HG03280 (cell line): ENCODE measurements around the gene RCCD1.

ENCODE experiments used
- ATAC-seq: cut with Tn5 transposase; IDR thresholded peaks from one replicate; pipeline ENCODE4 v1.9.1; 2021; ENCODE audit warnings: mild to moderate bottlenecking, moderate library complexity; ENCODE audit not compliant: unreplicated experiment

RCCD1 gene

DNA sequence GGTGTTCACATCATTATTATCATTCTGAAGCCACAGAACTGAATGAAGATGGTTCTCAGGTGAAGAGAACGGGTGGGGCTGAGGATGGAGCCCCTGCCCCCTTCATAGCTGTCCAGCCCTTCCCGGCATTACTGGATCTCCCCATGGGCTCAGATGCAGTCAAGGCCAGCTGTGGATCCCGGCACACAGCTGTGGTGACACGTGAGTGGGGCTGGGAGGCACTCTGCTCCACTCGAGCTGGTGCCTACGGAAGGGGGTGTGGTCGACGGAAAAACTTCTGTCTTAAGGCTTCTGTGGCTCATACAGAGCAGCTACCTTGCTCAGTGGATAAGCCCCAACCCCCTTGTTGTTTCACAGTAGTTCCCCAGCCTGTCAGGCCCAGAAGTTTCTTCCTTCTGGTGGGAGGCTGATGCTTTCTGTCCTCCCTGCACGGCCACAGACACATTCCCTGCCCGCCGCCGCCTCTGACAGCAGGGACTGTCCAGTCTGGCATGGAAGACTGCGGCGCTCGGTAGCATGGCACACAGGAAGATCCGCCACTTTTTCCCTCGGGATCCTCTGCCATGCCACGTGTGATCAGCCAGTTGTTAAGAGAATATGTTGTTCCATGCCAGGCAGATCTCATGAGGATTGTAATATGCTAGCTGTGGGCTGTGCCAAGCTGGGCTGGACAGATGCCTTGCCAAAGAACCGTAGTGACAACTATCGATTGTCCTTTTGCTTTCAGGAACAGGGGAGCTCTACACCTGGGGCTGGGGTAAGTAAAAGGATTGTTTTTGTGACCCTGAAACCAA, 5.8 kb downstream of the RCCD1 start:
- ATAC-seq = no peak

DNA sequence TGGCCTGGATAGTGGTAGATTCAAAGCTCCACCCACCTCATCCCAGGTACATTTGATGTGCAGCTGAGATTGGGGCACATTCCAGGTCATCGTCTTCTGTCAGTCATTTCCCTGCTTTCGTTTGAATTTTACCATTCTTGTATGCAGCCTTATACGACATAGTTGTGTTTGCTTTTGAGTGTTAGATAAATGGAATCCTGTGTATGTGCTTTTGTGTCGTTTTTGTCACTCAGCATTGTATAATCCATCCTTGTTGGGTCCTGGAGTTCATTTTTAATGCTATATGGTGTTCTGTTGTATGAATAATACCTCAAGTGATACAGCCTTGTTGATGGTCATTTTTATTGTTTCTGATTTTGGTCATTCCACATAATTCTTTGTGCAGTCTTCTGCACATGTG, 7.3 kb downstream of the RCCD1 start:
- no peak for ATAC-seq

DNA sequence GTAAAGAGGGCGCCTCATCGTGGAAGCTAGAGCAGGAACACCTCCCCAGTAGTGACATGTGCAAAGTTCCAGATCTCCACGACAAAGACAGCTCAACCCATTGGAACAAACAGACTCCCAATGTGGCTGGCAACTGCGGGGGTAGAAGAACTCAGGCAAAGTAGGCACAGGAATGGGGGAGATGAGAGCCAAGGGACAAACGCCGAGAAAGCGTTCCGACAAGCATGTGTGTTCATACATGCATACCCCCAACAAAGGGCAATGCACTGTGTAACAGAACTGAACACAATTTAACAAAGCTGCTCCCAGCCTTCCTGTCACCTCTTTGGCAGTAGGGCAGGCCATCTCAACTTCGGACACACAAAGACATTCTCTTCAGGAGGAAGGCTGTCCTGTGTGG, 11.6 kb downstream of the RCCD1 start:
- no peak for ATAC-seq

GRCh38 chr15:90967206-90967605, 12.5 kb downstream of the RCCD1 start:
- ATAC-seq = no peak

DNA sequence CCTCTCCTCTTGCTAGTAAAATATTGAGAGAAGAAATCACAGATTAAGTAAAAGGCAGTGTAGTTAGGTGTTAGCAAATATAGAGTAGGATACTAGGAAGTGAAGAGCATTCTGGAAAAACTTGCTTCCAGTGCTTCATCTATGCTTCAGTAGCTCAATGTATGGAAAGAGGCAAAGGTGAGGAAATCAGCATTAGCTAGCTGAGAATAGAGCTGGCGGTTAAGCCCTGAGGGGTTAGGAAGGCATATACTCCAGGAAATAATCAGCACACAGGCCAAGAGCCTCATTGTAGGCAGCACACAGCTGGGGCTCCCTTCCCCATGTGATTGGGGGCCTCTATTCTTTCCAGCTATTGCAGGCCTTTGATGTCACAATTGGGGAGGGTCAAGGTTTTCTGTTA, 13.8 kb downstream of the RCCD1 start:
- ATAC-seq = no peak

DNA sequence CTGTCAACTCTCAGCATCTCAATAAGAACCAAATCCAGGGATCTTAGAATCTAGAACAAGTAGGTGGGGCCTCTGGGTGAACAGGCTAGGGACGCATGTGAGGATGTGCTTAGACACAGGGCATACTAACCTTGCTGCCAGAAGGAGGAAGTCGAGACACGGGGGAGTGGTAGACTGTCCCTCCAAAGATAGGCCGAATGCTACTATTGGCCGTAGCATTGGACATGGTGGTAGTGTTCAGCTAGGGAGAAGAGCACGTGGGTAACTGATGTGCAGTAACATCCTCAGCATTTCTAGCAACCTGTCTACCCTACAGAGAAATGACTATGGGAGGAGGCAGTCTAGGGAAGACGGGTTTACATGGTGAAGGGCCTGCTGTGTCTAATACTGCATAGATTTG, 15.6 kb downstream of the RCCD1 start:
- no peak for ATAC-seq

GRCh38 chr15:90972133-90972532, 17.4 kb downstream of the RCCD1 start:
- no peak for ATAC-seq

DNA sequence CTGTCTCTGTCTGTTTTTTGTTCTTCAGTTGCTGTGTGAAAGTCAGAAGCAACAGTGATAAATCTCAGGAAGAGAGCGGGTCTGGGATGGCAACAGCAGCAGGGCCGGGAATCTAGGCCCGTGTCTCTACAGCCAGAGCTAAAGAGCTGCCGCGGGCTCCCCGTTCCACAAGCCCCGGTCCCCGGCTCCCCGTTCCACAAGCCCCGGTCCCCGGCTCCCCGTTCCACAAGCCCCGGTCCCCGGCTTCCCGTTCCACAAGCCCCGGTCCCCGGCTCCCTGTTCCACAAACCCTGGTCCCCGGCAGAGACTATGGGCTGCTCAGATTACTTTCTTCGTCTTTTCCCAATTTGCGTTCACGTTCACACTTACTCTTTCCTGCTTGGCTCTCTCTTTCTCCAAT, 19.5 kb downstream of the RCCD1 start:
- no peak for ATAC-seq

DNA sequence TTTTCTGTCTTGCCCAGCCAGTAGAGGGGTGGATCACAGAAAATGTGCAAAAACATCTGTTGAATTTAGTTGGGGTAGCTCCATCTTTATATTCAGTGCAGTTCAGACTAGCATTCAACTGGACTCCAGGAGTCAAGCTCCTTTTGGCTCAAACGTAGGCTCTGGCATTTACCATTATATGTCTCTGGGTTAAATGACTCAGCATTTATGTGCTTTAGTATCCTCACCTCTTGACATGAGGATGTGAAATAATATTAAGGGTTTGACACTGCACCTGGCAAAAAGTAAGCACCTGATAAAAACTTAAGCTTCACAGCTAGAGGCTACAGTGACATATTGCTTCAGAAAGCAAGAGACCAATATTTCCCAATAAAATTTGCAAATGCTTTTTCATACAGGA, 24.9 kb downstream of the RCCD1 start:
- ATAC-seq = no peak

- ATAC-seq = peak; percentile 68
These were observed 27.0 kb downstream of the RCCD1 start for GRCh38 chr15:90981681-90982080.

DNA sequence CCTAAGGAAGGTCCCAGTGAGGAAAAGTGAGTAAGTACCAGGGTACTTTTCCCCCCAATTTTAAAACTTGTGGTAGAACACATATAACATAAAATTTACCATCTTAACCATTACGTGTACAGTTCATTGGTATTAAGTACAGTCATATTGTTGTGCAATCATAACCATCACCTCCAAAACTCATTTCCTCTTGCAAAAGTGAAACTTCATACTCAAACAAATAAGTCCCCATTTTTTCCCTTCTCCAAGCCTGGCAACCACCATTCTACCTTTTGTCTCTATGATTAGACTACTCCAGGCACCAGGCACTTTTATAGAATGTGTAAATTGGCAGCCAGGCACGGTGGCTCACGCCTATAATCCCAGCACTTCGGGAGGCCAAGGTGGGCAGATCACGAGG, 27.5 kb downstream of the RCCD1 start:
- peak; percentile 35 for ATAC-seq

- peak; percentile 55 for ATAC-seq
These were observed 32.3 kb downstream of the RCCD1 start for GRCh38 chr15:90986790-90987507.

GRCh38 chr15:90987561-90988141, 33.0 kb downstream of the RCCD1 start:
- ATAC-seq = no peak

GRCh38 chr15:90988296-90988695, 33.6 kb downstream of the RCCD1 start:
- no peak for ATAC-seq

- no peak for ATAC-seq
These were observed 34.5 kb downstream of the RCCD1 start for GRCh38 chr15:90989040-90989768.

DNA sequence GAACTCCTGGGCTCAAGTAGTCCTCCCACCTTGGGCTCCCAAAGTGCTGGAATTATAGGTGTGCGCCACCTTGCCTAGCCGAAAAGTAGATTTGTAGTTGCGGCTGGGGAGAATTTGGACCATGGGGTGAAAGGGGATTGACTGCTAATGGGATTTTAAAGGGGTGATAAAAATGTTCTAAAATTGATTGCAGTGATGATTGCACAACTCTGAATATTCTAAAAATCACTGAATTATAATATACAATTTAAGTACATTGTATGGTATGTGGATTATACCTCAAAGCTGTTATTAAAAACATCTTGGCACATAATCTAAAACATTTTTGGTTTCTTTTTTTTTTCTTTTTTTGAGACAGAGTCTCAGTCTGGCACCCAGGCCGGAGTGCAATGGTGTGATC, 35.8 kb downstream of the RCCD1 start:
- no peak for ATAC-seq

- no peak for ATAC-seq
These were observed 37.1 kb downstream of the RCCD1 start for GRCh38 chr15:90991587-90992285.

DNA sequence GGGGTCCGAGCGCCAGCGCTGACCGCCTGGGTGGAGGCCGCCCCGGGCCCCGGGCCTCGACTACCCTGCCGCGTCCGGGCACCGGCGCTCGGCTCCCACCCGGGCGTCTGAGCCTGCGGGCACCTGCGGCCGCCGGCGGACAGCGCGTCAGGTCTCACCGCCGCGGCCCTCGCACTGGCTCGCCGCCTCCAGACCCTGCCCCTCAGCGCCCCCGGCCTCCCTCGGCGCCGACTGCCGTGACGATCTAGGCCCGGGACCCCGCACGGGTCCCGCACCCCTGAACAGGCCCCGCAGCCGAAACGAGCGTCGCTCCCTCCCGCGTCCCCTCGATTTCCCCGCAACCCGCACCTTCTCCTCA, 39.4 kb downstream of the RCCD1 start:
- peak; percentile 8 for ATAC-seq

DNA sequence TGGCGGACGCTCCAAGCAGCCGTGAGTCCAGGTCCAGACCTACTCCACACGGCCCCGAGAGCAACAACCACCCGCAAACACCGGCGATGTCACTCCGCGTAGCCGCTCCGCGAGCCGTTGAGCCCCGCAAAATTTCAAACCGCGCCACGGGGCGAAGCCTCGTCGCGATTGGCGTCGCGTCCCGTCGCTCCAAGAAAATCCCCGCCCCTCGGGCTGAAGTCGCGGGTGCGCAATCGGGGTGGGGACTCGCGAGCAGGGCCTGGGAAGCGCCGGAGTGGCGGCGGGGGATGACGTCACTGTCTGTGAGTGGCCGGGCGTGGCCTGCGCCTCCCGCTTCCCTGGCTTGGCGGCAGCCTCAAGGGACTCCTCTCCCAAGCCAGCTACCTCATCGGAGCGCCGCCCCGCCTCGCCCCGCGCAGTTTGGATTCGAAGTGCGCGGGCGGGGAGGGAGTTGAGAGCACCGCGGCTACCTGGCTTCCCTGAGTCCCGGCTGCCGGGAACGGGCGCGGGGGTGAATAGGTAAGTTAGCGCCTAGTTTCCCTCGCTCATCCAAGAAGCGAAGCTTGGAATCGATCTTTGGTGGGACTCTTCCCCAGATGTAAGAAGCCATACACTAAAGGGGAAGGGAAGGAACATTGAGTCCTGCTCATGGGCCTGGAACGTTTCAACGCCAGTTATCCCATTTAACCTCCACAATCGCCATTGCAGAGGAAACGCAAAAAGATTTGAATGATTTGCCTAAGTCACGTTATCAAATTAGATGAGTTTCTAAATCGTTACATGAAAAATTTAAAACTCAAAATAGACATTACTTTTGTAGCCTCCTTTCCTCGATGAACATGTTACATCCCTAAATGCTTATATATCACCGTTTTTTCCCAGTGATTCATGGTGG, 40.0 kb downstream of the RCCD1 start, which contains the start of gene PRC1:
Gene PRC1 (minus strand): TSS at position 119 of the 895 bp plus-strand sequence. CDS start 118 bp downstream, at position 1.
- ATAC-seq = peak; percentile 94

DNA sequence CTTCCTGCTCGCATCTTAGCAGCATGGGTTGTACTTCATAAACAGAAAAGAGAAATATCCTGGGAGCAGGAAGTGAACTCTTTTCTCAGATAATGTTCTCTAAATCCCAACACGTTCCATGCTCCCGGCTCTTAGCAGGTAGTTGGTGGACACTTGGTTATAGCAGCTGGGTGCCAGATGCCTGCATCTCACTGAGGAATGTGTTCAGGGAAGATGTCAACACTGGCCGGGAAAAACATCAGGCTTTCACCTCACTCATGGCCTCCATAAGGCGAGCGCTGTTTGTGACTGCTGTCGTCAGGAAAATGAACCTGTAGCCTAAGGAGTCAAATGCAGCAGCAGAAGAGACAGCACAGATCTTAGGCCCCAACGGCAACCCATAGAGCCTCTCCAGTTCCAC, 44.1 kb downstream of the RCCD1 start:
- no peak for ATAC-seq
